Measurements from ENCODE around the gene MRPL53. TPM values are rescaled to one million over a fixed set of nuclear protein-coding genes. Genes with fewer than 3 reads are reported as not detected.
A peak's percentile ranks its signal among the peaks of the same experiment; 100 is the strongest.

MRPL53 gene
- total RNA-seq, 1 experiment from 2014 or later = 65.4 TPM

DNA sequence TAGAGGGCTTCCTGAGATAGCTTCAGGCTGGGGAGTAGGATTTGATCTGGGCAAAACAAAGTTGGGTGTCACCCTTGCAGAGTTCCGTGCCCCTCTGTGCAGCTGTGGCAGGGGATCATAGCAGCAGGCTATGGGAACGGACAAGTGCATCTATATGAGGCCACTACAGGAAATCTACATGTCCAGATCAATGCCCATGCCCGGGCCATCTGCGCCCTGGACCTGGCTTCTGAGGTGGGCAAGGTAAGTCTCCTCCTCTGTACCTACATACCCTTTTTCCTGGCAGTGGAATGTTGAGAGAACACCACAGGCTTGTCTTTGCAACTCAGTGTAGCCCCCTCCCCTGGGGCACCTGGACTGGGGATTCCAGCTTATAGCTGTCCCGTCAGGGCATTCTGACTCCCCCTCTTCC lies 47.5 kb downstream of the MRPL53 start:
- BruUV-seq (replicated peaks) = no TSS peak
- intact Hi-C loops (cut with micrococcal nuclease) = no loop called here
- no peak overlapping the region for H3K9ac ChIP-seq (ENCODE audit: low read length)

DNA sequence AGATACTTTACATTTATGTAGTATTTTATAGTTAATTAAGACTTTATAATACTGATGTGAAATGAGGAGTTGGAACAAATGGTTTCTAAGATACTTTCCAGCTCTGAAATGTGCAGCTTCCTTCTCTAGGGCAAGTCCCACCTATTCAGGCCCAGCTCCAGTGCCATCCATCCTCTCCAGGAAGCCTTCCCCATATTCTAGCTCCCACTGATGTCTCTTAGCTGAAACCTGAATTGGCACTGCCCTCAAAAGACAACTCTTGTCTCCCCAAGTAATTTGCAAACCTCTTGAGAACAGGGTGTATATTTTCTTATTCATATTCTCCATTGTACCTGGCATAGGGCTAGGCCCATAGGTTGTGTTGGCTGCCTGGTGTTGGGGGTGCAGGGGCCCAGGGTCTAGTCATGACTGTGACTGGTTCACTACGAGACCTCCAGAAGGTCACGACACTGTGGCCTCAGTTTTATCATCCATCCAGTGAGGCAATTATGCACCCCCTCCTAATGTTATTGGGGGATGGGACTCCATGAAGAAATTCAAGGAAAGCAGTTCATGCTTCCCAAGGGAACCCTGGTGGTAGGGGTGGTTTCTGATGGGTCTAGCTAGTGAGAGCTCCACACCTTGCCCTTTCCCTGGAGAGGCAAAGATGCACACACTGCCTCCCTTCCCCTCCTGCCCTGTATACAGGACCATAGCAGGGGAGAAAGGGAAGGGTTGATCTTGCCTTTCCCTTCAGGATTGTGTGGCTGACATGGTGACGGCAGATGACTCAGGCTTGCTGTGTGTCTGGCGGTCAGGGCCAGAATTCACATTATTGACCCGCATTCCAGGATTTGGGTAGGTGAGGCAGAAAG lies 48.1 kb downstream of the MRPL53 start:
- peaks cover 0 to 36% of the 10 kb centered on the region in 2 experiments; a peak in 3 of 4 replicates for H3K4me1 ChIP-seq (ENCODE audit: control insufficient read depth in 1 of 2, insufficient read depth in 2 of 2, low read length in 2 of 2)
- RAD21 ChIA-PET (ENCODE audit: low non-redundant PET in 1 of 2, low total read pairs in 2 of 2, uncharacterized antibody in 2 of 2, unreplicated experiment in 2 of 2) = no interaction called here

More for the DNA sequence above, 47.5 kb downstream of the MRPL53 start:
- ATAC-seq (no peak), DNase-seq (ENCODE audit: low read depth, low spot score) (no peak)
- 0 out of 2 replicates have a peak, but pooled peaks have one; percentile 26 for TF ChIP-seq POLR2AphosphoS5 (IDR thresholded peaks at IDR 0.05; ENCODE audit: low read depth, low read length)
- TF ChIP-seq, protein P1, sequence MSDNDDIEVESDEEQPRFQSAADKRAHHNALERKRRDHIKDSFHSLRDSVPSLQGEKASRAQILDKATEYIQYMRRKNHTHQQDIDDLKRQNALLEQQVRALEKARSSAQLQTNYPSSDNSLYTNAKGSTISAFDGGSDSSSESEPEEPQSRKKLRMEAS (IDR thresholded peaks at IDR 0.05) = no peak
- ChIA-PET POLR2A (no interaction called here), RAD21 (ENCODE audit: low non-redundant PET in 1 of 2, low total read pairs in 2 of 2, uncharacterized antibody in 2 of 2, unreplicated experiment in 2 of 2) (no interaction called here), CTCF (no interaction called here)
- no peak overlapping the region for H3K4me3 ChIP-seq (replicated peaks in 1 of 2; ENCODE audit: low read depth in 1 of 2, low read length in 2 of 2)
- H3K9me3 ChIP-seq (ENCODE audit: control insufficient read depth in 1 of 2, insufficient read depth in 1 of 2, low read depth in 1 of 2, low read length in 2 of 2) = no peaks in the 10 kb centered on the region
- H3K27me3 ChIP-seq (ENCODE audit: insufficient read depth, low read length) = no peaks in the 10 kb centered on the region
- H3K79me2 ChIP-seq (ENCODE audit: insufficient read depth, low read length) = no peaks in the 10 kb centered on the region
- H3K9me2 ChIP-seq (ENCODE audit: insufficient read depth) = no peaks in the 10 kb centered on the region
- peaks cover 0 to 36% of the 10 kb centered on the region in 2 experiments; a peak in 3 of 4 replicates for H3K4me1 ChIP-seq (ENCODE audit: control insufficient read depth in 1 of 2, insufficient read depth in 2 of 2, low read length in 2 of 2)
- no peaks in the 10 kb centered on the region for H4K20me1 ChIP-seq (ENCODE audit: insufficient read depth)
- no peak overlapping the region for H2AFZ ChIP-seq (ENCODE audit: low read depth, low read length, poor library complexity, severe bottlenecking)
- H3K4me2 ChIP-seq (ENCODE audit: low read length) = no peak overlapping the region
- peaks cover 28 to 41% of the 10 kb centered on the region in 2 experiments for H3K36me3 ChIP-seq (ENCODE audit: control insufficient read depth in 1 of 2, insufficient read depth in 2 of 2, low read length in 2 of 2)
- no peak overlapping the region for H3K27ac ChIP-seq (ENCODE audit: low read depth, low read length)

More for the DNA sequence above, 48.1 kb downstream of the MRPL53 start:
- DNase-seq (ENCODE audit: low read depth, low spot score) (no peak), ATAC-seq (no peak)
- TF ChIP-seq SRF (IDR thresholded peaks at IDR 0.05; ENCODE audit: low read depth) = no peak
- TF ChIP-seq, protein P1 (IDR thresholded peaks at IDR 0.05) = no peak
- TF ChIP-seq POLR2A (IDR thresholded peaks at IDR 0.05; ENCODE audit: borderline replicate concordance, extremely low read depth, insufficient read depth, insufficient read length) = no peak
- TF ChIP-seq, protein P2, sequence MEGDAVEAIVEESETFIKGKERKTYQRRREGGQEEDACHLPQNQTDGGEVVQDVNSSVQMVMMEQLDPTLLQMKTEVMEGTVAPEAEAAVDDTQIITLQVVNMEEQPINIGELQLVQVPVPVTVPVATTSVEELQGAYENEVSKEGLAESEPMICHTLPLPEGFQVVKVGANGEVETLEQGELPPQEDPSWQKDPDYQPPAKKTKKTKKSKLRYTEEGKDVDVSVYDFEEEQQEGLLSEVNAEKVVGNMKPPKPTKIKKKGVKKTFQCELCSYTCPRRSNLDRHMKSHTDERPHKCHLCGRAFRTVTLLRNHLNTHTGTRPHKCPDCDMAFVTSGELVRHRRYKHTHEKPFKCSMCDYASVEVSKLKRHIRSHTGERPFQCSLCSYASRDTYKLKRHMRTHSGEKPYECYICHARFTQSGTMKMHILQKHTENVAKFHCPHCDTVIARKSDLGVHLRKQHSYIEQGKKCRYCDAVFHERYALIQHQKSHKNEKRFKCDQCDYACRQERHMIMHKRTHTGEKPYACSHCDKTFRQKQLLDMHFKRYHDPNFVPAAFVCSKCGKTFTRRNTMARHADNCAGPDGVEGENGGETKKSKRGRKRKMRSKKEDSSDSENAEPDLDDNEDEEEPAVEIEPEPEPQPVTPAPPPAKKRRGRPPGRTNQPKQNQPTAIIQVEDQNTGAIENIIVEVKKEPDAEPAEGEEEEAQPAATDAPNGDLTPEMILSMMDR (IDR thresholded peaks at IDR 0.05 in 2 of 3, conservative IDR thresholded peaks at IDR 0.05 in 1 of 3; ENCODE audit: borderline replicate concordance in 1 of 3, insufficient read depth in 1 of 3, low read depth in 2 of 3, low read length in 2 of 3) = no peak
- no peak for TF ChIP-seq FOSL1 (IDR thresholded peaks at IDR 0.05; ENCODE audit: low read depth)
- TF ChIP-seq EGR1 (IDR thresholded peaks at IDR 0.05; ENCODE audit: low read depth) = no peak
- no peak for TF ChIP-seq JUND (IDR thresholded peaks at IDR 0.05)
- TF ChIP-seq, protein P3, sequence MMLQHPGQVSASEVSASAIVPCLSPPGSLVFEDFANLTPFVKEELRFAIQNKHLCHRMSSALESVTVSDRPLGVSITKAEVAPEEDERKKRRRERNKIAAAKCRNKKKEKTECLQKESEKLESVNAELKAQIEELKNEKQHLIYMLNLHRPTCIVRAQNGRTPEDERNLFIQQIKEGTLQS (IDR thresholded peaks at IDR 0.05) = no peak
- Histone ChIP-seq H3K27me3 (ENCODE audit: insufficient read depth, low read length) (no peaks in the 10 kb centered on the region), H3K27ac (ENCODE audit: low read depth, low read length) (no peak overlapping the region), H3K9me2 (ENCODE audit: insufficient read depth) (no peaks in the 10 kb centered on the region), H3K36me3 (ENCODE audit: control insufficient read depth in 1 of 2, insufficient read depth in 2 of 2, low read length in 2 of 2) (peaks cover 23 to 35% of the 10 kb centered on the region in 2 experiments), H3K9ac (ENCODE audit: low read length) (no peak overlapping the region), H2AFZ (ENCODE audit: low read depth, low read length, poor library complexity, severe bottlenecking) (no peak overlapping the region), H3K79me2 (ENCODE audit: insufficient read depth, low read length) (no peaks in the 10 kb centered on the region), H4K20me1 (ENCODE audit: insufficient read depth) (no peaks in the 10 kb centered on the region), H3K4me2 (ENCODE audit: low read length) (no peak overlapping the region), H3K9me3 (ENCODE audit: control insufficient read depth in 1 of 2, insufficient read depth in 1 of 2, low read depth in 1 of 2, low read length in 2 of 2) (no peaks in the 10 kb centered on the region), H3K4me3 (replicated peaks in 1 of 2; ENCODE audit: low read depth in 1 of 2, low read length in 2 of 2) (no peak overlapping the region)
- no TSS peak for BruUV-seq (replicated peaks)
- ChIA-PET POLR2A (no interaction called here), CTCF (no interaction called here)
- intact Hi-C loops (cut with micrococcal nuclease) = no loop called here
